ENCODE data around the gene ZSCAN1.
"Not testable (repeated sequence)": the region's sequence is repeated elsewhere in the genome, so short reads cannot be mapped to it uniquely, and the experiment has no call there.

The ZSCAN1 gene, protein sequence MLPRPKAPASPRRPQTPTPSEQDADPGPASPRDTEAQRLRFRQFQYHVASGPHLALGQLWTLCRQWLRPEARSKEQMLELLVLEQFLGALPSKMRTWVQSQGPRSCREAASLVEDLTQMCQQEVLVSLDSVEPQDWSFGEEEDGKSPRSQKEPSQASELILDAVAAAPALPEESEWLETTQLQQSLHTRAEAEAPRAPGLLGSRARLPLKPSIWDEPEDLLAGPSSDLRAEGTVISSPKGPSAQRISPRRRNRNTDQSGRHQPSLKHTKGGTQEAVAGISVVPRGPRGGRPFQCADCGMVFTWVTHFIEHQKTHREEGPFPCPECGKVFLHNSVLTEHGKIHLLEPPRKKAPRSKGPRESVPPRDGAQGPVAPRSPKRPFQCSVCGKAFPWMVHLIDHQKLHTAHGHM

DNA sequence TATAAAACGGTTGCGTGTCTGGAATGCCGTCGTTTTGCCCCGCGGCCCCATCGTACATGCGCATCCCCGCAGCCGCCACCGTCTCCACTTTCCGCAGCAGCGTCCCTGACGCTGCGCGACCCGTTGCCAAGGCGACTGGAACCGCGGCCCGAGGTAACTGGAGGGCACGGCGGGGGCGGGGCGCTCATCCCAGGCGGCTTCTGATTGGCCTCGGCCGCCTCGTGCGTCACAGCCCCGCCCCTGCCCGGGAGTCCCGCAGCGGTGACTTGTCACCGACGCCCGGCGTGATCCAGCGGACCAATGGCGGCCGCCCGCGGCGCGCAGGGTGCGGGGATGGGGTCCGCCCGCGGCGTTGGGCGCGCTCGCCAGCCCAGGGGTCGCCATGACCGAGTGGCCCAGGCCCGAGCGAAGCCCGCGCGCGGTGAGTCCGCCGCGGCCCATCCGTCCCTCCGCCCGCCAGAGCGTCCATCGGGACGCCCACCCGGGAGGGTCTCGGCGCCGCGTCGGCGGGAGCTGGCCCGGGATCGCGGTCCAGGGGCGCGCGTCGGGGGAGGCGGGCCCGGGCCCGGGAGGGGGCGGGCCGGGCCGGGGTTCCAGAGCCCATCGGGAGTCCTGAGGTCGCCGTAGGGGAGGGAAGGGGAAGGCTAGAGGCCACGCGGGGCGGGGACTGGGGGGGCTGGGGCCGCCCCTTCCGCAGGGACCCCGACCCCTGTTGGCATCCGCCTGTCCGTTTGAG lies at the start of gene ZSCAN1:
ZSCAN1 (plus strand) TSS at position 285 of the 736 bp plus-strand sequence. CDS start 3,812 bp downstream, outside the sequence.
- peak; percentile 92 to 100 (median 97) for DNase-seq
- intact Hi-C loops (cut with DNase I): loop anchor here (2.0 kb wide), 1 partner anchor 65 kb away; the partner anchor contains the start of gene ZSCAN18

DNA sequence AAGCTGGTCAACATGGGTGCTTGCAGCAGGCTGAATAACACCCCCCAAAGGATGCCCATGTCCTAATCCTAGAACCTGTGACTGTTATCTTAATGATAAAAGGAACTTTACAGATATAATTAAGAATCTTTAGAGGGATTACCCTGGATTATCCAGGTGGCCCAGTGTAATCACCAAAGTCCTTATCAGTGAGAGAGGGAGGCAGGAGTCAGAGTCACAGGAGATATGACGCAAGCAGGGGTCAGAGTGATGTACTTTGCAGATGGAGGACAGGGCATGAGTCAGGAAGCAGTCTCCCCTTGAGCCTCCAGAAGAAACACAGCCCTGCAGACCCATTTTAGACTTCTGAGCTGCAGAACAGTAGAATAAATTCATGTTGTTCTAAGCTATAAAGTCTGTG lies 41.0 kb upstream of the ZSCAN1 start:
- intact Hi-C loops (cut with DNase I): no loop called here
- no peak for DNase-seq

DNA sequence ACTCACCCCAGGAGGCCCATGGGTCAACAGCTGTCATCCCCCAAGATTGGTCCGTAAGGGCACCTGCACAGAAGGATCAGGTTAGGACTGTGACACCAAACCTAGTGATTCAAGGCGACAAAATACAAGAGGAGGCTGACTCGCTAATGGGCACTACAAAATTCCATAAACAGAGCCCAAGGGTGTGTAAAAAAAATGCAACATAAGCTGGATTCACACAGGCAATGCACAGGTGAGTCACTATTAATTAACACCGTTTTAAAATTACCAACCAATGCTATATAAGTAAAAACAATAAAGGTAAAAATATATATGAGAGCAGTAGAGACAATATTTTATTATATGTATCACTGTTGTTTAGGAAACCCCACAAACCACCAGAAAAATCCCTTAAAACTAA lies 33.1 kb upstream of the ZSCAN1 start:
- no peak for DNase-seq
- intact Hi-C loops (cut with DNase I): loop anchor here (5.0 to 10.0 kb wide), 2 partner anchors 56 to 57 kb away; partner anchors contain the start of genes ZNF135 and ZNF256

DNA sequence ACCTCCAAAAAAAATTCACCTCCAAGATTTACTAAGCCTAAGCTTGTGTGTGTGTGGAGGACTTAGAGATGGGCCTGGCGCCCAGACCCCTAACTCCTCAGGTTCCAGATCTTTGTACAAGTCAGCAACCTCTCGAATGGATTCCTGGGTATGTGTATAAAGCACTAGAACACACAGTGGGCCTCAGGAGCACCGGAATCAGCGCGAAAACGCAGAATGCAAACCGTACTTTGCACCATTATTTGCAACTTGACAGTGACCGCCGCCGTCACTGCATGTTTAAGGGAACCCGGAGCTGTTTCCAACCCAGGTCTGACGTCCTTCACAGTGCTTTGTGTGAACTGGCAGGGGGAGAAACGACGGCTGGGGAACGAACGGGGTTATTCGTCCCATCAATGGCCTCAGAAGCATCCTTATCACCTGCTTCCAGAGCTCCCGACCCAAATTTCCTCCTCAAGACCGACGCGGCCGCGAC lies 31.9 kb upstream of the ZSCAN1 start:
- intact Hi-C loops (cut with DNase I): loop anchor here (5.0 to 10.0 kb wide), 2 partner anchors 55 to 57 kb away; partner anchors contain the start of genes ZNF135 and ZNF256
- peak in 1 of 10 donors; percentile 9 for DNase-seq

DNA sequence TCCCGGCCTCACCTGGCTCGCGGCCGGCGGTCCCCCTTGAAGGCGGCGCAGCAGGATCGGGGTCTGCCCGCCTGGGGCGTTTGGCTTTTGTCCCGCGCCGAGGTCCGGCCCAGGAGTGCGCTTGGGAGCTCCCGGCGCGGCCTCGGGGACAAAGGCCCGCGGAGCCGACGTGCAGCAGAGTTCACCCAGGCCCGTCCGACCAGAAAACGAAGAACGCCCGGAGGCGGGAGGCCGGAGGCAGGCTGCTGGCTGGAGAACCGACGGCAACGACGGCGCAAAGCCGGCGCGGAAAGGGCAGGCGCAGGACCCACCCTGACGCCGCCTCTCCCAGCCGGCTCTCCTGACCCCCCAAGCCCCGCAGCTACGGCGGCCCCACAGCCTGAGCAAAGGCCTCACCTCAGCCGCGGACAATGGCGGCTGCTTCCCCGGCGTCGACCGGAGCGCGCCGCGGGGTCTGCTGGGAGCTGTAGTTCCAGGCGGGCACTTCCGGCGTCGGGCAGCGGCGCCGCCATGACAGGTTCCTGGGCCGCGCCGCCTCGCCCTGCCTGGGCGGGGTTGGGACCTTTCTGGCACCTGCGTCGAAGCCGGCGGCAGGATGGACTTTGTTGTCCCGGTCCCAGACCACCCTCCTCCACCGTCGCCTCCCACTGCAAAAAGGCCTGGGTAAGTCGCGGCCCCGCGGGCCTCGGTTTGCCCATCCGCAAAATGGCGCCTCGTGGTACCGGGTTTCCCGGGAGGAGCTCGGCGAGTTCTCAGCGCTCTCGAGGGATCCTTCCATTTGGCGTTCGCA lies 31.2 kb upstream of the ZSCAN1 start, which contains the start of gene ZNF606:
ZNF606 (minus strand) TSS at position 437 of the 790 bp plus-strand sequence. CDS start 1,501 bp downstream, outside the sequence.
- DNase-seq: peak; percentile 75 to 98 (median 84)
- intact Hi-C loops (cut with DNase I): loop anchor here (5.0 to 10.0 kb wide), 2 partner anchors 55 to 58 kb away; partner anchors contain the start of genes ZNF135 and ZNF256

DNA sequence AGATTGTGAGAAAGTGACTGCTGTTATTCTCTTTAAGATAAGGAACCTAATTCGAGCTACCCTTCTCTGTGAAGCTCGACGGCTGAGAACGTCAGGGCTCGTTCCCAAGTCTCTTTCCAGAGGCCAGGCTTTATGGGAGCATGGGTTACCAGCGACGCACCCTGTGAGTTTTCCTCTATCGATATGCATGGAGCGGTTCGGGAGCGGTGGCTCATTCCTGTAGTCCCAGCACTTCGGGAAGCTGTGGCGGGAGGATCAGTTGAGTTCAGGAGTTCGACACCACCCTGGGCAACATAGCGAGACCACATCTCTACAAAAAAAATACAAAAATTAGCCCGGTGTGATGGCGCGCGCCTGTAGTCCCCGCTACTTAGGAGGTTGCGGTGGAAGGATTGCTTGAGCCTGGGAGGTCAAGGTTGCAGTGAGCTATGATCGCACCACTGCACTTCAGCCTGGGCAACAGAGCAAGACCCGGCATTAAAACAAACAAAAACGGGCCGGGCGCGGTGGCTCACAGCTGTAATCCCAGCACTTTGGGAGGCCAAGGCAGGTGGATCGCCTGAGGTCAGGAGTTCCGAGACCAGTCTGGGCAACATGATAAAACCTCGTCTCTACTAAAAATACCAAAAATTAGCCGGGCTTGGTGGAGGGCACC lies 30.5 kb upstream of the ZSCAN1 start:
- DNase-seq: peak in 1 of 10 donors; percentile 13
- intact Hi-C loops (cut with DNase I): loop anchor here (5.0 to 10.0 kb wide), 2 partner anchors 54 to 58 kb away; partner anchors contain the start of genes ZNF135 and ZNF256

DNA sequence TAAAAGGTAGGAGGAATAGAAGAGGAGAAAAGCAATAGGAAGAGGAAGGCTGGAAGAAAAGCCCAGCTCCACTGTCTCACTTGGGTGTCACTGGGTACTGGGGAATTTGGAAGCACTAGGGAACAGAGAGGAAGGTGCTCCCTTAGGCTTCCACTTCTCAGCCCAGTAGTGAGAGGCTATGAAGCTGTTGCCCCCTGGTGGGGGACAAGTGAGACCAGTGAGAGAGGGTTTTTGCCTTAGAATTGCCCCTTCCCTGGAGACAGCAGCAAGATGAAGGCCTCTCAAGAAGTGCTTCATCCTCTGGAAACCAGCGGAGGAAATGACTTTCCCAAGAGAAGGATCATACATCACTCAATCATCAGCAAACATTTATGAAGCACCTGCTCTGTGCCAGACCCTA lies 26.5 kb upstream of the ZSCAN1 start:
- DNase-seq: no peak
- intact Hi-C loops (cut with DNase I): loop anchor here (10.0 kb wide), 1 partner anchor 62 kb away; the partner anchor contains the start of gene ZNF256

DNA sequence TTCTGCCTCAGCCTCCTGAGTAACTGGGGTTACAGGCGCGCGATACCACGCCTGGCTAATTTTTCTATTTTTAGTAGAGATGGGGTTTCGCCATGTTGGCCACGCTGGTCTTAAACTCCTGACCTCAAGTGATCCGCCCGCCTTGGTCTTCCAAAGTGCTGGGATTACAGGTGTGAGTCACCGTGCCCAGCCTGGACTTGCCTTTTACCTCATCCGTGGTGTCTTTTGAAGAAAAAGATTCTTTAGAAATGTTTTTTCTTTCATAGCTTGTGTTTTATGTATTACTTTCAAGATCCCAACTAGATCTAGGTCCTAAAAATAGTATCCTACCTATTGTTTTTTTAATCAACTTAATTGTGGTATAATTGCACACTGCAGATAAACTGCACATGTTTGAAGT lies 24.9 kb upstream of the ZSCAN1 start:
- DNase-seq: not testable (repeated sequence)
- intact Hi-C loops (cut with DNase I): loop anchor here (10.0 kb wide), 1 partner anchor 64 kb away; the partner anchor contains the start of gene ZNF256

DNA sequence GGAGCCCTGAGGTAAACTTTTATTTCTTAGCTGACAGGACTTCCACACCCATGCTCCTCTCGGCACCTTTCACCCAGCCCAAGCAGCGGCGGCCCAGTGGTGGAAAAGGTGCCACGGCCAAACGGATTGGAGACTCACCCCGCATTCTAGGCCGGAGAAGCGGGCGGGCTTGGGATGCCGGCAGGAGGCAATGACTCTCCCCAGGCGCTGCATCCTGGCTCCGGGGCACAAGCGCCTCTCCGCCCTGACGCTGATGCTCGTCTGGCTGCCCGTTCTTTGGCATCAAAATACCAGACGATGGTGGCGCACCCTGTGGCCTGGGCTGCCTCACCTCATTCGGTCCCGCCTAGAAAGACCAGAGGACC lies 24.5 kb upstream of the ZSCAN1 start:
- peak in 1 of 10 donors; percentile 88 for DNase-seq
- intact Hi-C loops (cut with DNase I): loop anchor here (10.0 kb wide), 1 partner anchor 64 kb away; the partner anchor contains the start of gene ZNF256

DNA sequence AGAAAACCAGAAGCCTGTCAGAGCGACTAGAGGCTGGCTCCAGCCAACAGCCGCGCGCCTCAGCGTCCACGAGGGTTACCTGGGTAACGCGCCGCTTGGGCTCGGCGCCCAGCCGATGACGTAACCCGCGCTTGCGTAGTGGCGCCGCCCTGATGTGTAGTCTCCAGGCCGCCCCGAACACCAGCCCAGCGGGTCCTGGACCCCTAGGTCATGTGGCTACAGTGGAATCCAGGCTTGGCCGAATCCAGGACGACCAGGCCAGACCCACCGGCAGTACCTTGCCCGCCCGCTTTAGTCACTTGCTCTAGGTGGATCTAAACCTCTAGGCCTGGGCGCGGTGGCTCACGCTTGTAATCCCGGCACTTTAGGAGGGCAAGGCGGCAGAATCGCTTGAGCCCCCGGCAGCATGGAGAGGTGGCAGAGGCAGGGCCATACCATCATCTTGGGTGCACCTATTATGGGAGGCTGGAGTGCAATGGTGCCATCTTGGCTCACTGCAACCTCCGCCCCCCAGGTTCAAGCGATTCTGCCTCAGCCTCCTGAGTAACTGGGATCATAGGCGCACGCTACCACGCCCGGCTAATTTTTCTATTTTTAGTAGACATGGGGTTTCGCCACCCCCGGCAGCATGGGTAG lies 24.0 kb upstream of the ZSCAN1 start:
- DNase-seq: peak; percentile 81 to 99 (median 94)
- intact Hi-C loops (cut with DNase I): loop anchor here (10.0 kb wide), 1 partner anchor 65 kb away; the partner anchor contains the start of gene ZNF256

DNA sequence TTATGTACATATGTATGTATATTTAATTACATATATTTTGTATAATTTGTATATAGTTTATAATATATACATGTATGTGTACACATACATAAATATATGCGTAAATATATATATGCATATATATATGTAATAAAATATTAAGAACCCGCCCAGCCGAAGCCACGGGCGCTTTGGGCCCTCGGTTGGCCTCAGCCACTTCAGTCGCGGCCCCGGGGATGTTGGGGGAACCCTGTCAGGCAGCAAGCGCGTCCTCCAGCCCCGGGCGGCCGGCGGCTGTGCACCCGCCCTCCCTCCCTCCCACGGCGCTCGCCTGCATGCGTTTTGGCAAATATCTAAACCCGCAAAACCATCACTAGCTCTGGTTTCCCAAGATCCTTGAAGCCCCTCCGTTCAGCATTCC lies 23.3 kb upstream of the ZSCAN1 start:
- DNase-seq: peak in 2 of 10 donors; percentile 20 to 78
- intact Hi-C loops (cut with DNase I): no loop called here

DNA sequence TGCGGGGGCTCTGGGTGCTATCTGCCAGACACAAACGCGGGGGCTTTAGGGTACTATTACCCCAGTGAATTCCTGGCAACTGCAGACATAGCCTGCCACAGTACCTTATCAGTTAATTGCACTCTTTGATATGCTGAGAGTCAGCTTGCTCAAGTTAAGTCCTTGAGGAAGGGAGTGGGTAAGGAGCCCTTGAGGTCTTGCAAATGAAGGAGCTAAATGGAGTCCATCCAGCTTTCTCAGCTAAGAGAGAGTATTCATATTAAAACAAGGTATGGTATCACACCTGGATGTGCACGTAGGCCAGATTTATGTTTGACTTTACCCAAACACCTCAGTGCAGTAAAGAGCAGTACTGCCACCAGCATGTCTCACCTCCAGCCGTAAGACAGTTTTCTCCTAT lies 19.7 kb upstream of the ZSCAN1 start:
- intact Hi-C loops (cut with DNase I): no loop called here
- DNase-seq: no peak

DNA sequence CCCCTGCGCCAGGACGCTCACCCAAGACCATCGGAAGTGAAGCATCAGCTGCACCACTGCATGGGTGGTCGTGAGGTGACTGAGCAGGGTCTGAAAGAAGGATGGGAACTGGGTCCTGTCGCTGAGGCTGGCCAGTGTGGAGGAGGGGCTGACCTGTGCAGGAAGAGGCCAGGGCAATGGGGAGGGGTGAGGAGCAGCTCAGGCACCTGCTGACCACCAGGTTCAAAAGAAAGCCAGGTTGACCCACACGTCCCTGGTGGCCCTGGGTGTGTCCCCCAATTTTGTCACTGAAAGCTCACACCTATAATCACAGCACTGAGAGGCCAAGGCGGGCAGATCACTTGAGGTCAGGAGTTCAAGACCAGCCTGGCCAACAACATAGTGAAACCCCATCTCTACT lies 13.7 kb upstream of the ZSCAN1 start:
- intact Hi-C loops (cut with DNase I): loop anchor here (5.0 kb wide), 1 partner anchor 37 kb away; the partner anchor contains the start of gene ZNF135
- DNase-seq: peak in 1 of 10 donors; percentile 46

DNA sequence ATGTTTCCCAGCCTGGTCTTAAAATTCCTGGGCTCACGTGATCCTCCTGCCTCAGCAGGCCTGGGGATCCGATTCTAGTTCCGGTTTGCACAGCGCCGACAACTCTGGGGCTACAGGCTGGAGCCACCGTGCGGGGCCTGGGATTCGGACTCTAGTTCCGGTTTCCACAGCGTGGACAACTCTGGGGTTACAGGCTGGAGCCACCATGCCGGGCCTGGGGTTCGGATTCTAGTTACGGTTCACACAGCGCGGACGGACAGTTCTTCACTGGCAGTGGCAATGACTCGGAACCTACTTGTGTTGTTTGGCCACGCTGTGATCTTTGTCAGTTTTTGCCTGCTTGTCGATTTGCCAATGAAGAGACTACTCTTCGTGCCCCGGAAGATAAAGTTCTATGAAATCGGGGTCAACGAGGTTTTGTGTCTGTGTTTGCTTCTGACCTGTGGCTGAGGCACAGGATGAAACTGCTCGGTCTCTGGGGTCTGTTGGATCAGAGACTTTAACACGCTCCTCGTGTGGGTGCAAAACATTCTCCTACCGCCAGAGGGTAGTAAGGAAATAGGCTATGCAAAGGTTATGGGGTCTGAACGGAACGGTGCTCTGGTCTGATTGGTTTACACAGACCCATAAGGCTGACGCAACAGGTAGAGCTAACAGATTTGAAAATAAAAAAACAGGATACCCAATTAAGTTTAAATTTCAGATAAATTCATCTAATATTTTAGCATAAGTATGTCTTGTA lies 12.1 kb upstream of the ZSCAN1 start:
- intact Hi-C loops (cut with DNase I): loop anchor here (5.0 kb wide), 1 partner anchor 36 kb away; the partner anchor contains the start of gene ZNF135
- DNase-seq: peak in 6 of 10 donors; percentile 27 to 80 (median 60)

DNA sequence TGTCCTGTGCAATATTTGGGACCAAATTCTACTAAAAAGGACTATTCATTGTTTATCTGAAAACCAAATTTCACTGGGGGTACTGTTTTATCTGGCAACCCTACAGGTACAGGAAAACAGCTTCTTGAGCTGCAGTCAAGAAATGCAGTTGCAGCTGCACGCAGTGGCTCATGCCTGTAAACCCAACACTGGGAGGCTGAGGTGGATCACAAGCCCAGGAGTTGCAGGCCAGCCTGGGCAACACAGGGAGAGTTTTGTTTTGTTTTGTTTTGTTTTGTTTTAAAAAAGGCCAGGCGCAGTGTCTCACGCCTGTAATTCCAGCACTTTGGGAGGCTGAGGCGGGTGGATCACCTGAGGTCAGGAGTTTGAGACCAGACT lies 11.6 kb upstream of the ZSCAN1 start:
- peak in 1 of 10 donors; percentile 80 for DNase-seq
- intact Hi-C loops (cut with DNase I): loop anchor here (5.0 kb wide), 1 partner anchor 35 kb away; the partner anchor contains the start of gene ZNF135

DNA sequence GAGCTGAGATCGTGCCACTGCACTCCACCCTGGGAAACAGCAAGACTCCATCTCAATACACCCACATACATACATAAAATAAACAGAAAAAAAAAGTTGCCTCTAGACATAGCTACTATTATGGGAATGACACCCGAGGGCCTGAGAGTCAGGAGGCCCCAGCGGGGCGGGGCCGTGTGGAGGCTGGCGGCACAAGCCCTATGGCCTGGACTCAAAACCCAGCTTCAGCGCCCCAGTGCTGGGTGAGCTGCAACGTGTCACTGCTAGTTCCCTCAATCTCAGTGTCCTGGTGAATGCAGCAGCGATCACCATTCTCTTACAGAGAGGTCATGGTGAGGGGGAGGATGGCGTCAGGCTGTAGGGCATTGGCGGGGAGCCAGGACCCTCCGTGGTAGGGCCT lies 9.2 kb upstream of the ZSCAN1 start:
- peak in 2 of 10 donors; percentile 48 to 59 for DNase-seq
- intact Hi-C loops (cut with DNase I): loop anchor here (5.0 kb wide), 1 partner anchor 33 kb away; the partner anchor contains the start of gene ZNF135

DNA sequence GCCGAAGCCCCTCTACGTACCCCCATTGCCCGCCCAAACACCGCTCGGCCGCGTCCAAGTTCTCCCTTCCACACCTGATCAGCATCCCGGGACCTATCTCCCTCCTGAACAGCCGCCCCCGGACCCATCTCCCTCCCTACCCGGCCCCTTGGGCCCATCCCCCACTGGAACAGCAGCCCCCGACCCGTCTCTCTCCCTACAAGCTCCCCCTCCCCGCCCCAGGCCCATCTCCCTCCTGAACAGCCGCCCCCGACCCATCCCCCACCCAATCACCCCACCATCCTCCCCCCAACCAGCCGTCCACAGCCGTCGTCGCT lies 610 bp downstream of the ZSCAN1 start:
- peak in 1 of 10 donors; percentile 47 for DNase-seq
- intact Hi-C loops (cut with DNase I): no loop called here

DNA sequence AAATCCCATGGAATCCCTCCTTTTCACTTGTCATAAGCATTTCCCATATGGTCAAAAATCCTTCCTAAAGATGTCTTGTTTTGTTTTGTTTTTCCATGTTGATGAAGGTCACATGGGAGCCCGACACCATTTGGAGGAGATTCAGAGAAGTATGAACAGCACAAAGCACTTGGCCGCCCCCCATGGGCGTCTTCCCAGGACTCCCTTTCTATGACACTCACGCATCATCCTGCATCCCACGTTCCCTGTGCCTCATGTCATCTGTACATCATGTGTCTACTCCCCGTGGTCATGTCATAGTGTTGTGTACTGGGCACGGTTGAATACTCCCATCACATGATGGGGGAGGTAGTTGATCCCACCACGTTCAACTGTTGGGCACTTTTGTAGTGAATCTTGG lies 2.0 kb downstream of the ZSCAN1 start:
- intact Hi-C loops (cut with DNase I): no loop called here
- DNase-seq: peak in 2 of 10 donors; percentile 32 to 61
